ENCODE data around the gene BPI. TPM values are rescaled to one million over a fixed set of nuclear protein-coding genes. Genes with fewer than 3 reads are reported as not detected.

BPI gene
- total RNA-seq, 1 experiment from 2014 or later, result not detected

- POLR2A ChIA-PET, result no interaction called here
- CTCF ChIA-PET, result interaction anchor here (0.5 to 2.1 kb wide), 4 partner anchors 22 to 228 kb away, joined by 3 to 13 read pairs (median 4); no protein-coding TSS in a partner anchor
Measured at GRCh38 chr20:38275815-38276550, 28.0 kb upstream of the BPI start.

GRCh38 chr20:38277285-38277684 is 26.7 kb upstream of the BPI start:
- no peaks in the 10 kb centered on the region for H3K27me3 Mint-ChIP-seq (ENCODE audit: insufficient read depth, unreplicated experiment)
- no peak overlapping the region for H3K27ac Mint-ChIP-seq (ENCODE audit: low read depth, unreplicated experiment)
- no peaks in the 10 kb centered on the region for H3K36me3 Mint-ChIP-seq (ENCODE audit: insufficient read depth, unreplicated experiment)
- no peak overlapping the region for H3K4me3 Mint-ChIP-seq (ENCODE audit: unreplicated experiment)
- H3K9me3 Mint-ChIP-seq (ENCODE audit: unreplicated experiment), result peaks cover 7% of the 10 kb centered on the region
- BruUV-seq (replicated peaks), result no TSS peak
- ChIA-PET CTCF (interaction anchor here (0.5 to 2.1 kb wide), 4 partner anchors 26 to 60 kb away, joined by 3 to 13 read pairs (median 4); no protein-coding TSS in a partner anchor), POLR2A (interaction anchor here (0.7 to 0.9 kb wide), 2 partner anchors 39 to 1343 kb away, joined by 3 to 4 read pairs; no protein-coding TSS in a partner anchor)
- H3K4me1 Mint-ChIP-seq (ENCODE audit: insufficient read depth, unreplicated experiment), result peaks cover 24% of the 10 kb centered on the region
- no peak for DNase-seq (ENCODE audit: unreplicated experiment)
- TF ChIP-seq CTCF (IDR thresholded peaks at IDR 0.05; ENCODE audit: unreplicated experiment), result no peak
- intact Hi-C loops (cut with micrococcal nuclease), result no loop called here

More at GRCh38 chr20:38275815-38276550, 28.0 kb upstream of the BPI start:
- TF ChIP-seq CTCF (IDR thresholded peaks at IDR 0.05; ENCODE audit: unreplicated experiment), result no peak
- intact Hi-C loops (cut with micrococcal nuclease), result no loop called here
- no peak overlapping the region for H3K4me3 Mint-ChIP-seq (ENCODE audit: unreplicated experiment)
- no peaks in the 10 kb centered on the region for H3K27me3 Mint-ChIP-seq (ENCODE audit: insufficient read depth, unreplicated experiment)
- BruUV-seq (replicated peaks), result no TSS peak
- H3K4me1 Mint-ChIP-seq (ENCODE audit: insufficient read depth, unreplicated experiment), result peaks cover 30% of the 10 kb centered on the region
- H3K27ac Mint-ChIP-seq (ENCODE audit: low read depth, unreplicated experiment), result peak overlapping the region; percentile 33
- H3K9me3 Mint-ChIP-seq (ENCODE audit: unreplicated experiment), result peaks cover 7% of the 10 kb centered on the region
- peak; percentile 87 for DNase-seq (ENCODE audit: unreplicated experiment)
- no peaks in the 10 kb centered on the region for H3K36me3 Mint-ChIP-seq (ENCODE audit: insufficient read depth, unreplicated experiment)

- Mint-ChIP-seq H3K4me3 (ENCODE audit: unreplicated experiment) (no peak overlapping the region), H3K4me1 (ENCODE audit: insufficient read depth, unreplicated experiment) (peaks cover 20% of the 10 kb centered on the region), H3K9me3 (ENCODE audit: unreplicated experiment) (peaks cover 7% of the 10 kb centered on the region), H3K36me3 (ENCODE audit: insufficient read depth, unreplicated experiment) (no peaks in the 10 kb centered on the region), H3K27me3 (ENCODE audit: insufficient read depth, unreplicated experiment) (no peaks in the 10 kb centered on the region), H3K27ac (ENCODE audit: low read depth, unreplicated experiment) (no peak overlapping the region)
- POLR2A ChIA-PET, result no interaction called here
- no TSS peak for BruUV-seq (replicated peaks)
- intact Hi-C loops (cut with micrococcal nuclease), result no loop called here
- no peak for DNase-seq (ENCODE audit: unreplicated experiment)
- CTCF ChIA-PET, result interaction anchor here (0.5 to 1.2 kb wide), 6 partner anchors 26 to 372 kb away, joined by 3 to 8 read pairs (median 4); no protein-coding TSS in a partner anchor
- TF ChIP-seq CTCF (IDR thresholded peaks at IDR 0.05; ENCODE audit: unreplicated experiment), result no peak
Measured at GRCh38 chr20:38277691-38278090, 26.3 kb upstream of the BPI start.

- no peak for TF ChIP-seq CTCF (IDR thresholded peaks at IDR 0.05; ENCODE audit: unreplicated experiment)
- Mint-ChIP-seq H3K9me3 (ENCODE audit: unreplicated experiment) (peaks cover 7% of the 10 kb centered on the region), H3K4me1 (ENCODE audit: insufficient read depth, unreplicated experiment) (peaks cover 18% of the 10 kb centered on the region), H3K36me3 (ENCODE audit: insufficient read depth, unreplicated experiment) (no peaks in the 10 kb centered on the region), H3K4me3 (ENCODE audit: unreplicated experiment) (no peak overlapping the region), H3K27ac (ENCODE audit: low read depth, unreplicated experiment) (no peak overlapping the region), H3K27me3 (ENCODE audit: insufficient read depth, unreplicated experiment) (no peaks in the 10 kb centered on the region)
- CTCF ChIA-PET, result interaction anchor here (0.6 to 1.2 kb wide), 6 partner anchors 30 to 1838 kb away, joined by 3 to 8 read pairs (median 3); no protein-coding TSS in a partner anchor
- intact Hi-C loops (cut with micrococcal nuclease), result no loop called here
- no TSS peak for BruUV-seq (replicated peaks)
- POLR2A ChIA-PET, result no interaction called here
- no peak for DNase-seq (ENCODE audit: unreplicated experiment)
Measured at GRCh38 chr20:38278131-38278530, 25.8 kb upstream of the BPI start.
